Kidney (tissue), 14 donors: ENCODE measurements around the gene CCM2L. TPM values are rescaled to one million over a fixed set of nuclear protein-coding genes. Genes with fewer than 3 reads are reported as not detected.

ENCODE experiments used
- DNase-seq, 5 donors: peaks; one replicate each; pipeline ENCODE4 v3.0.0-alpha.2; 2013 to 2020
- FAIRE-seq: peaks from 2 replicates; lab custom pipeline; 2012; peaks lifted over from hg19 to GRCh38; lab: Jason Lieb, UNC
- H3K27ac ChIP-seq, 2 donors: one replicate each; pipeline ENCODE4 v1.7.0; 2013; ENCODE audit warnings: low read depth in 2 of 2, low read length in 2 of 2, inconsistent platforms in 1 of 2
- H3K27me3 ChIP-seq: one replicate; pipeline ENCODE4 v1.7.1; 2013; ENCODE audit warnings: low read length, inconsistent platforms; ENCODE audit not compliant: control insufficient read depth, insufficient read depth
- H3K36me3 ChIP-seq, 3 donors: one replicate each; pipeline versions ENCODE4 v1.7.0 to v1.7.1; 2013; ENCODE audit warnings: low read length in 3 of 3, control low read depth in 1 of 3, inconsistent platforms in 1 of 3; ENCODE audit not compliant: insufficient read depth in 3 of 3, control insufficient read depth in 2 of 3
- H3K4me1 ChIP-seq, 3 donors: one replicate each; pipeline versions ENCODE4 v1.7.0 to v1.7.1; 2013; ENCODE audit warnings: low read length in 3 of 3, inconsistent platforms in 1 of 3, low read depth in 1 of 3; ENCODE audit not compliant: control insufficient read depth in 2 of 3, insufficient read depth in 2 of 3
- H3K4me3 ChIP-seq, 3 donors: one replicate each; pipeline versions ENCODE4 v1.7.0 to v1.8.1; 2013; ENCODE audit warnings: low read length in 3 of 3, control low read depth in 1 of 3, inconsistent platforms in 1 of 3
- H3K9ac ChIP-seq, 3 donors: one replicate each; pipeline versions ENCODE4 v1.7.0 to v1.7.1; 2013; ENCODE audit warnings: low read length in 3 of 3, control low read depth in 1 of 3, inconsistent platforms in 1 of 3
- H3K9me3 ChIP-seq, 3 donors: one replicate each; pipeline versions ENCODE4 v1.7.0 to v1.7.1; 2013; ENCODE audit warnings: low read length in 3 of 3, control low read depth in 1 of 3, inconsistent platforms in 1 of 3; ENCODE audit not compliant: control insufficient read depth in 2 of 3, insufficient read depth in 1 of 3
- intact Hi-C: fragments of 100-400 bp; cut with DNase I; formaldehyde crosslinking; loops from one replicate; pipeline ENCODE4 v1.11.1; 2022
- polyA plus RNA-seq: library from polyadenylated mRNA; stranded (reverse); fragments of 350-450 nt; fragmentation: Illumina TruSeq; extraction: RNeasy Lipid Tissue Mini Kit (QIAGEN cat#74804); gene quantifications from one replicate; pipeline ENCODE4 v1.2.3, GENCODE V29; 2014; ENCODE audit warnings: low read depth, low replicate concordance; ENCODE audit not compliant: insufficient read depth
- total RNA-seq: library from RNA; stranded (reverse); fragmentation: NEBNext Ultra II Directional; extraction: Animal tissue kit (Norgen Biotek cat#: 25700); gene quantifications from one replicate; pipeline ENCODE4 v1.2.1, GENCODE V29; 2021
- TF ChIP-seq, protein P1 (sequence below): IDR thresholded peaks from 3 replicates; pipeline ENCODE4 v1.5.1; 2012; ENCODE audit warnings: mild to moderate bottlenecking, moderate library complexity, borderline replicate concordance; ENCODE audit not compliant: insufficient read depth; ENCODE audit errors: extremely low read depth
- donor health status: control.
- donor health status: control.
- donor health status: control.
- donor health status: control.
- donor health status: control.
- donor health status: DM: yes; HTN: yes; CAD: no.
- donor health status: Normal renal cell carcinoma (clear cell type).

CCM2L gene
- total and polyA plus RNA-seq, 2 donors from 2014 or later = 9.9 to 13.8 TPM

DNA sequence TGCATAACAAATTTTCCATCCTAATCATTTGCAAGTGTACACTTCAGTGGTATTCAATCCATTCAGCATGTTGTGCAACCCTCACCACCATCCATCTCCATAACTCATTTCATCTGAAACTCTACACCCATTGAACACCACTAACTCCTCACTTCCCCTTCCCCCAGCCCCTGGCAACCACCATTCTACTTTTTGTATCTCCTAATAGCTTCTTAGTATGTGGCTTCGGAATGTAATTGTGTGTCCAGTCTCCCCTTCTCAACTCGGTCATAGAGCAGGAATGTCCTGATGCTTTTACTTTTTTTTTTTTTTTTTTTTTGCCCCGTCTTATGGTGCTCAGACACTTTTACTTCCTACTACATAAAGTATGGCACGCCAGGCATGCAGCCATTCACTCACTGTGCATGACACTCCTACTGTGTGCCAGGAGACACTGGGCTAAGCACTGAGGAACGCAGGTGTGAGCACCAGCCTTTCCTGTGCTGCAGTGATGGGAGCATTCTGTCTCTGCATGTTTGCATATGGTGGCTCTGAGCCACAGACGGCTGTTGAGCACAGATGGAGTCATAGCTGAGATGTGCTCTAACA is 57.1 kb downstream of the CCM2L start:
- TF ChIP-seq, protein P1, sequence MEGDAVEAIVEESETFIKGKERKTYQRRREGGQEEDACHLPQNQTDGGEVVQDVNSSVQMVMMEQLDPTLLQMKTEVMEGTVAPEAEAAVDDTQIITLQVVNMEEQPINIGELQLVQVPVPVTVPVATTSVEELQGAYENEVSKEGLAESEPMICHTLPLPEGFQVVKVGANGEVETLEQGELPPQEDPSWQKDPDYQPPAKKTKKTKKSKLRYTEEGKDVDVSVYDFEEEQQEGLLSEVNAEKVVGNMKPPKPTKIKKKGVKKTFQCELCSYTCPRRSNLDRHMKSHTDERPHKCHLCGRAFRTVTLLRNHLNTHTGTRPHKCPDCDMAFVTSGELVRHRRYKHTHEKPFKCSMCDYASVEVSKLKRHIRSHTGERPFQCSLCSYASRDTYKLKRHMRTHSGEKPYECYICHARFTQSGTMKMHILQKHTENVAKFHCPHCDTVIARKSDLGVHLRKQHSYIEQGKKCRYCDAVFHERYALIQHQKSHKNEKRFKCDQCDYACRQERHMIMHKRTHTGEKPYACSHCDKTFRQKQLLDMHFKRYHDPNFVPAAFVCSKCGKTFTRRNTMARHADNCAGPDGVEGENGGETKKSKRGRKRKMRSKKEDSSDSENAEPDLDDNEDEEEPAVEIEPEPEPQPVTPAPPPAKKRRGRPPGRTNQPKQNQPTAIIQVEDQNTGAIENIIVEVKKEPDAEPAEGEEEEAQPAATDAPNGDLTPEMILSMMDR = no peak
- peak in 3 of 5 donors; percentile 24 to 36 (median 33) for DNase-seq
- intact Hi-C loops = no loop called here
- Histone ChIP-seq H3K9me3 (no peaks in the 10 kb centered on the region), H3K27ac (no peak overlapping the region), H3K4me1 (no peaks in the 10 kb centered on the region), H3K9ac (no peak overlapping the region), H3K4me3 (no peak overlapping the region), H3K27me3 (no peaks in the 10 kb centered on the region), H3K36me3 (no peaks in the 10 kb centered on the region)
- no peak for FAIRE-seq

DNA sequence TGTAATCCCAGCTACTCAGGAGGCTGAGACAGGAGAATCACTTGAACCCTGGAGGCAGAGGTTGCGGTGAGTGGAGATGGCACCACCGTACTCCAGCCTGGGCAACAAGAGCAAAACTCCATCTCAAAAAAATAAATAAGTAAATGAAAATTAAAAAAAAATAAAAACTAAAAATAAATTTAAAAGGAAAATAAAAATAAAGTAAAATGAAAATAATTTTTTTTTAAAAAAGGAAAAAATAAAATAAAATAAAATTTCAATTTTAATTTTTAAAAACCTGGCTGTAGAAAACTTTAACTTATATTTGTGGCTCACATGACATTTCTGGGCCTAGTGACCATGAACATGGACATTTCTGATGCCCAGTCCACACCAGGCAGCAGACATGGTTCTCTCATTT is 57.9 kb downstream of the CCM2L start:
- no peaks in the 10 kb centered on the region for H3K9me3 ChIP-seq
- TF ChIP-seq, protein P1 = no peak
- FAIRE-seq = no peak
- no peak overlapping the region for H3K27ac ChIP-seq
- H3K4me3 ChIP-seq = no peak overlapping the region
- H3K9ac ChIP-seq = no peak overlapping the region
- DNase-seq = no peak
- intact Hi-C loops = no loop called here
- H3K36me3 ChIP-seq = no peaks in the 10 kb centered on the region
- no peaks in the 10 kb centered on the region for H3K4me1 ChIP-seq
- H3K27me3 ChIP-seq = no peaks in the 10 kb centered on the region

DNA sequence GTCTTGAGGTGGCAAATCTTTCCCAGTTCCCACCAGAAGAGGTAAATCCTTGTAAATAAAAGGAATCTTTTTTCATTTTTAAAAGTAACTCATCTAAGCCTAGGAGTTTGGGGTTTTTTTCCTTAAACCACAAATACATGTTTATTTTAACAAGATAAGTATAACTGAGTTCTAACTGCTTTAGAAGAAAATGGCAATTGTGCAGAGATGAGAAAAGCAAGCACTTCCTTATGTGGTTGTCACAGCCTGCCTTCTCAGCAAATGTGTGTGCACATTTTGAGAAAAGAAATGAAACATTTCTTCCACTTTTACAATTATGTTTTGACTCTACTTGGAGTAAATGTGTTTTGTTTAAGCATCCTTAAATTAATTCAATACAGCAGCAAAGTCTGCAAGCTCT is 59.5 kb downstream of the CCM2L start:
- Histone ChIP-seq H3K9me3 (no peaks in the 10 kb centered on the region), H3K4me3 (no peak overlapping the region), H3K9ac (no peak overlapping the region), H3K36me3 (no peaks in the 10 kb centered on the region), H3K4me1 (no peaks in the 10 kb centered on the region), H3K27me3 (no peaks in the 10 kb centered on the region), H3K27ac (no peak overlapping the region)
- intact Hi-C loops = no loop called here
- TF ChIP-seq, protein P1 = no peak
- no peak for DNase-seq
- FAIRE-seq = no peak

DNA sequence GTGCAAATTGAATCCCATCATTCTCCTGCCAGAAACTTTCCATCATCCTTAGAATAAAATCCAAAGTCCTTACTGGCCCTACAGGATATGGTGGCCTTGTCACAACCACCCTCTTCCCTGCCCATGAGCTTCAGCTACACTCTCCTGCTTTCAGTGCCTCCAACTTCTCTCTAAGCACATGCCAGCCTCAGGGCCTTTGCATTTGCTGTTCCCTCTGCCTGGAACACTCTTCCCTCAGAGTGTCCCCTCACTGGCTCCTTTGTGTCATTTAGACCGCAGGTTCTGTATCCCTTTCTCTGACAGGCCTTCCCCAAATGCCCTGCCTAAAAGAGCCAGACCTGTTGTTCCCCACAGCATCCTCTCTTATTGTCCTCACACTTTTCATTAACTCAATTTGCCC is 60.0 kb downstream of the CCM2L start:
- H3K4me1 ChIP-seq = no peaks in the 10 kb centered on the region
- DNase-seq = no peak
- H3K9me3 ChIP-seq = no peaks in the 10 kb centered on the region
- H3K4me3 ChIP-seq = no peak overlapping the region
- no peak overlapping the region for H3K9ac ChIP-seq
- intact Hi-C loops = no loop called here
- TF ChIP-seq, protein P1 = no peak
- no peak overlapping the region for H3K27ac ChIP-seq
- no peaks in the 10 kb centered on the region for H3K36me3 ChIP-seq
- no peaks in the 10 kb centered on the region for H3K27me3 ChIP-seq
- FAIRE-seq = no peak
